Keratinocyte (primary cell): ENCODE data around the gene TIGIT. TPM values are rescaled to one million over a fixed set of nuclear protein-coding genes. Genes with fewer than 3 reads are reported as not detected.

ENCODE experiments used
- DNase-seq: peaks from one replicate; pipeline ENCODE4 v3.0.0-alpha.2; 2011; ENCODE audit warnings: low read depth, missing footprints, low spot score
- FAIRE-seq: peaks from 2 replicates; lab custom pipeline; 2011; peaks lifted over from hg19 to GRCh38; lab: Jason Lieb, UNC
- H2AFZ ChIP-seq: 2 replicates; pipeline ENCODE4 v1.6.0; 2012; ENCODE audit warnings: low read length, control low read depth, inconsistent platforms; ENCODE audit not compliant: control insufficient read depth
- H3K27ac ChIP-seq: 2 replicates; pipeline ENCODE4 v1.5.1; 2011; ENCODE audit warnings: low read length; ENCODE audit not compliant: control insufficient read depth, insufficient read depth
- H3K27me3 ChIP-seq: 3 replicates; pipeline ENCODE4 v1.6.0; 2011; ENCODE audit warnings: low read length; ENCODE audit not compliant: control insufficient read depth, insufficient read depth; ENCODE audit errors: extremely low read depth
- H3K36me3 ChIP-seq, 2 experiments: 2 replicates in 1 of 2; 3 replicates in 1 of 2; pipeline ENCODE4 v1.5.1; 2011; ENCODE audit warnings: low read length in 2 of 2, mild to moderate bottlenecking in 1 of 2; ENCODE audit not compliant: control insufficient read depth in 2 of 2, insufficient read depth in 2 of 2; ENCODE audit errors: extremely low read depth in 1 of 2
- H3K4me1 ChIP-seq: 3 replicates; pipeline ENCODE4 v1.5.1; 2011; ENCODE audit warnings: low read length; ENCODE audit not compliant: control insufficient read depth, insufficient read depth; ENCODE audit errors: extremely low read depth
- H3K4me2 ChIP-seq: 3 replicates; pipeline ENCODE4 v1.6.0; 2011; ENCODE audit warnings: low read depth, low read length; ENCODE audit not compliant: control insufficient read depth, insufficient read depth; ENCODE audit errors: extremely low read depth
- H3K4me3 ChIP-seq, 3 experiments: fragments of 200-600 bp in 1 of 3; sonication (generic) in 1 of 3; 2 replicates in 2 of 3; 3 replicates in 1 of 3; pipeline ENCODE4 v1.5.1; 2011 to 2016; ENCODE audit warnings: low read length in 3 of 3, mild to moderate bottlenecking in 3 of 3, control low read depth in 2 of 3, inconsistent platforms in 1 of 3, low read depth in 1 of 3, mixed read lengths in 1 of 3, mixed run types in 1 of 3, moderate library complexity in 1 of 3; ENCODE audit not compliant: control insufficient read depth in 2 of 3, insufficient read depth in 2 of 3; ENCODE audit errors: extremely low read depth in 1 of 3
- H3K79me2 ChIP-seq: 2 replicates; pipeline ENCODE4 v1.6.0; 2012; ENCODE audit warnings: low read length; ENCODE audit not compliant: control insufficient read depth, insufficient read depth
- H3K9ac ChIP-seq: 3 replicates; pipeline ENCODE4 v1.6.0; 2011; ENCODE audit warnings: low read length; ENCODE audit not compliant: control insufficient read depth, insufficient read depth; ENCODE audit errors: extremely low read depth
- H3K9me1 ChIP-seq: 3 replicates; pipeline ENCODE4 v1.6.0; 2011; ENCODE audit warnings: low read length; ENCODE audit not compliant: control insufficient read depth, insufficient read depth; ENCODE audit errors: extremely low read depth
- H3K9me3 ChIP-seq: 2 replicates; pipeline ENCODE4 v1.5.1; 2012; ENCODE audit warnings: low read depth, low read length; ENCODE audit not compliant: control insufficient read depth
- H4K20me1 ChIP-seq: 3 replicates; pipeline ENCODE4 v1.6.0; 2011; ENCODE audit warnings: low read length; ENCODE audit not compliant: control insufficient read depth, insufficient read depth; ENCODE audit errors: extremely low read depth
- CTCF ChIP-seq, 3 experiments: IDR thresholded peaks in 1 of 3; conservative IDR thresholded peaks in 1 of 3; optimal IDR thresholded peaks in 1 of 3; 2 replicates in 2 of 3; 3 replicates in 1 of 3; pipeline versions ENCODE3 to v1.5.1; 2011; ENCODE audit warnings: low read length in 3 of 3, mild to moderate bottlenecking in 3 of 3, moderate library complexity in 2 of 3, control low read depth in 1 of 3, inconsistent platforms in 1 of 3; ENCODE audit not compliant: insufficient read depth in 2 of 3; ENCODE audit errors: extremely low read depth in 1 of 3
- EZH2 ChIP-seq: IDR thresholded peaks from one replicate; pipeline ENCODE4 v1.6.1; 2012; ENCODE audit warnings: inconsistent platforms, mild to moderate bottlenecking, low read length, moderate library complexity
- dilution Hi-C: fragments of 300-500 bp; cut with MboI; formaldehyde crosslinking; loops from one replicate; pipeline ENCODE4 v1.7.0; 2020; ENCODE audit warnings: low sequenced_read_pairs; ENCODE audit not compliant: extremely low pct_ligation_motif_present
- polyA plus RNA-seq, 5 experiments: library from polyadenylated mRNA; depleted of rRNA in 3 of 5; stranded (reverse) in 3 of 5; stranded (forward) in 1 of 5; unstranded in 1 of 5; fragments of >200 nt; gene quantifications; 1 replicate in 1 of 5; 2 replicates in 3 of 5; 3 replicates in 1 of 5; pipeline versions ENCODE4 v1.2.1 to v1.2.3, GENCODE V29; 2011 to 2012; ENCODE audit warnings: missing spikeins in 2 of 5, low read depth in 1 of 5, low replicate concordance in 1 of 5

Gene TIGIT
- polyA plus RNA-seq, 1 donor (not counting 4 experiments of a cell fraction or from before 2014, with no cell fraction given): not detected

GRCh38 chr3:114344492-114344891, 50.7 kb downstream of the TIGIT start:
- no peaks in the 10 kb centered on the region for H3K9me3 ChIP-seq
- DNase-seq (no peak), FAIRE-seq (no peak)
- H3K4me2 ChIP-seq: no peak overlapping the region
- no peaks in the 10 kb centered on the region for H3K27me3 ChIP-seq
- H3K4me3 ChIP-seq: no peak overlapping the region
- no peaks in the 10 kb centered on the region for H4K20me1 ChIP-seq
- H2AFZ ChIP-seq: no peak overlapping the region
- dilution Hi-C loops: no loop called here
- no peaks in the 10 kb centered on the region for H3K79me2 ChIP-seq
- TF ChIP-seq CTCF (optimal IDR thresholded peaks at IDR 0.05 in 1 of 3, IDR thresholded peaks at IDR 0.05 in 1 of 3, conservative IDR thresholded peaks at IDR 0.05 in 1 of 3; ENCODE audit: extremely low read depth in 1 of 3, insufficient read depth in 2 of 3, low read length in 3 of 3) (no peak), EZH2 (no peak)
- no peaks in the 10 kb centered on the region for H3K36me3 ChIP-seq
- H3K9ac ChIP-seq: no peak overlapping the region
- H3K27ac ChIP-seq: no peak overlapping the region
- no peaks in the 10 kb centered on the region for H3K4me1 ChIP-seq
- no peaks in the 10 kb centered on the region for H3K9me1 ChIP-seq

- Histone ChIP-seq H3K9ac (no peak overlapping the region), H4K20me1 (no peaks in the 10 kb centered on the region), H3K79me2 (no peaks in the 10 kb centered on the region), H3K9me1 (no peaks in the 10 kb centered on the region), H3K36me3 (no peaks in the 10 kb centered on the region), H3K9me3 (no peaks in the 10 kb centered on the region), H3K27ac (no peak overlapping the region), H3K4me1 (no peaks in the 10 kb centered on the region), H3K4me3 (no peak overlapping the region), H3K27me3 (no peaks in the 10 kb centered on the region), H2AFZ (no peak overlapping the region), H3K4me2 (no peak overlapping the region)
- no peak for TF ChIP-seq CTCF (optimal IDR thresholded peaks at IDR 0.05 in 1 of 3, IDR thresholded peaks at IDR 0.05 in 1 of 3, conservative IDR thresholded peaks at IDR 0.05 in 1 of 3; ENCODE audit: extremely low read depth in 1 of 3, insufficient read depth in 2 of 3, low read length in 3 of 3)
- no peak for TF ChIP-seq EZH2
- DNase-seq (no peak), FAIRE-seq (no peak)
- dilution Hi-C loops: no loop called here
Measured at GRCh38 chr3:114350271-114350670, 56.4 kb downstream of the TIGIT start.
